HepG2 (cell line): ENCODE results near the gene RFC2. TPM values are rescaled to one million over a fixed set of nuclear protein-coding genes. Genes with fewer than 3 reads are reported as not detected.

Experiments used
- ATAC-seq: fragments of 200-7000 bp; cut with Tn5 transposase; 3 replicates; pipeline ENCODE4 v1.9.1; 2020; ENCODE audit warnings: mild to moderate bottlenecking, moderate library complexity
- BruUV-seq: library from RNA; stranded (reverse); fragments of 400-500 nt; replicated peaks from 2 replicates; lab custom pipeline; 2021; lab: Mats Ljungman, UMichigan
- CTCF ChIA-PET: fragments of 300-600 bp; formaldehyde crosslinking; extraction: SDS; loops from one replicate; lab custom pipeline; 2021; ENCODE audit warnings: low total read pairs, inconsistent platforms, low intra/inter-chr PET ratio; lab: Yijun Ruan, JAX
- POLR2A ChIA-PET: fragments of 350-600 bp; sonication (Branson Sonifier 250); formaldehyde crosslinking; loops from one replicate; lab custom pipeline; 2020; ENCODE audit warnings: antibody characterized with exemption, inconsistent platforms; lab: Yijun Ruan, JAX
- DNase-seq: peaks from one replicate; pipeline ENCODE4 v3.0.0-alpha.2; 2015; ENCODE audit warnings: low spot score
- FAIRE-seq: peaks from 3 replicates; lab custom pipeline; 2011; peaks lifted over from hg19 to GRCh38; lab: Jason Lieb, UNC
- H2AFZ ChIP-seq: one replicate; pipeline ENCODE4 v1.6.1; 2011; ENCODE audit warnings: low read length, inconsistent platforms
- H3K27ac ChIP-seq: fragments of 300-600 bp; 3 replicates; pipeline ENCODE4 v1.8.0; 2011; ENCODE audit warnings: mixed run types, mild to moderate bottlenecking, mixed read lengths, low read length, inconsistent platforms; ENCODE audit not compliant: insufficient read depth; ENCODE audit errors: extremely low read length
- H3K27me3 ChIP-seq, 2 experiments: fragments of 200-600 bp in 1 of 2; 2 replicates in 1 of 2; 3 replicates in 1 of 2; pipeline versions ENCODE4 v1.6.0 to v1.8.0; 2011; ENCODE audit warnings: low read length in 2 of 2, mild to moderate bottlenecking in 2 of 2, moderate library complexity in 2 of 2, inconsistent platforms in 1 of 2; ENCODE audit not compliant: insufficient read depth in 2 of 2, control insufficient read depth in 1 of 2
- H3K36me3 ChIP-seq, 2 experiments: fragments of 200-600 bp in 1 of 2; replicated peaks in 1 of 2; 2 replicates in 1 of 2; 3 replicates in 1 of 2; pipeline versions ENCODE4 v1.5.1 to v1.8.0; 2011; ENCODE audit warnings: low read length in 2 of 2, inconsistent platforms in 1 of 2; ENCODE audit not compliant: insufficient read depth in 2 of 2, control insufficient read depth in 1 of 2
- H3K4me1 ChIP-seq: 2 replicates; pipeline ENCODE4 v1.5.1; 2012; ENCODE audit warnings: low read length, inconsistent platforms; ENCODE audit not compliant: insufficient read depth
- H3K4me2 ChIP-seq: 2 replicates; pipeline ENCODE4 v1.6.0; 2011; ENCODE audit warnings: low read depth, low read length, inconsistent platforms
- H3K4me3 ChIP-seq, 3 experiments: fragments of 200-600 bp in 1 of 3; sonication (generic), shearing (Covaris generic) in 1 of 3; replicated peaks in 1 of 3; 2 replicates each; pipeline ENCODE4 v1.5.1; 2011 to 2016; ENCODE audit warnings: low read length in 3 of 3, inconsistent platforms in 2 of 3, low read depth in 2 of 3, mild to moderate bottlenecking in 2 of 3, control low read depth in 1 of 3, mixed read lengths in 1 of 3; ENCODE audit not compliant: insufficient read depth in 1 of 3
- H3K79me2 ChIP-seq: one replicate; pipeline ENCODE4 v1.6.1; 2011; ENCODE audit warnings: low read length, inconsistent platforms; ENCODE audit not compliant: insufficient read depth
- H3K9ac ChIP-seq: 2 replicates; pipeline ENCODE4 v1.6.0; 2011; ENCODE audit warnings: mild to moderate bottlenecking, low read depth, low read length, inconsistent platforms; ENCODE audit not compliant: insufficient read depth
- H3K9me3 ChIP-seq: 2 replicates; pipeline ENCODE4 v1.5.1; 2012; ENCODE audit warnings: mild to moderate bottlenecking, low read length
- H4K20me1 ChIP-seq: 2 replicates; pipeline ENCODE4 v1.6.0; 2011; ENCODE audit warnings: inconsistent platforms, mild to moderate bottlenecking, low read length, moderate library complexity; ENCODE audit not compliant: insufficient read depth
- HIVEP1 ChIP-seq: sonication (generic); formaldehyde crosslinking; IDR thresholded peaks from 2 replicates; pipeline ENCODE4 v1.4.0; 2020; ENCODE audit warnings: mild to moderate bottlenecking, missing genetic modification reagents
- HOXA3 ChIP-seq: sonication (generic); formaldehyde crosslinking; IDR thresholded peaks from 2 replicates; pipeline ENCODE4 v1.5.0; 2020; ENCODE audit warnings: missing genetic modification reagents
- ISL2 ChIP-seq: sonication (generic); formaldehyde crosslinking; IDR thresholded peaks from 2 replicates; pipeline ENCODE4 v1.5.0; 2020; ENCODE audit warnings: missing genetic modification reagents
- NKX3-1 ChIP-seq: sonication (generic); formaldehyde crosslinking; IDR thresholded peaks from 2 replicates; pipeline ENCODE4 v1.5.0; 2020; ENCODE audit warnings: missing genetic modification reagents
- TBX3 ChIP-seq: fragments of 450-650 bp; IDR thresholded peaks from 2 replicates; pipeline ENCODE4 v1.6.1; 2017; ENCODE audit warnings: antibody characterized with exemption, mild to moderate bottlenecking, inconsistent platforms, borderline replicate concordance
- ZNF121 ChIP-seq: sonication (generic); formaldehyde crosslinking; IDR thresholded peaks from 2 replicates; pipeline ENCODE4 v1.5.0; 2020; ENCODE audit warnings: mild to moderate bottlenecking, missing genetic modification reagents
- ZNF333 ChIP-seq: sonication (generic); formaldehyde crosslinking; IDR thresholded peaks from 2 replicates; pipeline ENCODE4 v1.4.0; 2020; ENCODE audit warnings: mild to moderate bottlenecking, missing genetic modification reagents, borderline replicate concordance
- ZNF703 ChIP-seq: sonication (generic); formaldehyde crosslinking; IDR thresholded peaks from 2 replicates; pipeline ENCODE4 v1.5.1; 2020; ENCODE audit warnings: missing genetic modification reagents, mild to moderate bottlenecking, moderate library complexity, borderline replicate concordance
- WGBS: methylation state at CpG from one replicate; pipeline ENCODE4 v1.1.6; 2017; ENCODE audit warnings: low lambda C conversion rate; 5-methylcytosine and 5-hydroxymethylcytosine counted together
- in situ Hi-C: cut with HindIII; loops from 2 replicates; pipeline ENCODE4 v1.10.0; 2017; ENCODE audit warnings: low pct_unique_long_range_greater_than_20kb; ENCODE audit not compliant: extremely low pct_ligation_motif_present
- intact Hi-C: fragments of 100-400 bp; cut with micrococcal nuclease; formaldehyde crosslinking; loops from one replicate; pipeline ENCODE4 v1.10.0; 2022; ENCODE audit not compliant: unreplicated experiment
- polyA plus RNA-seq, 8 experiments: library from polyadenylated mRNA; depleted of rRNA in 3 of 8; stranded (reverse) in 7 of 8; unstranded in 1 of 8; fragments of >200 nt; fragmentation: Illumina TruSeq in 4 of 8; extraction: Trizol in 4 of 8; gene quantifications; 2 replicates each; pipeline versions ENCODE4 v1.2.1 to v1.2.3, GENCODE V29; 2011 to 2016; ENCODE audit warnings: low read depth in 4 of 8, missing spikeins in 1 of 8, mixed read lengths in 1 of 8; ENCODE audit not compliant: insufficient read depth in 1 of 8
- total RNA-seq, 5 experiments: library from RNA; depleted of rRNA; stranded (reverse); fragments of >200 nt; fragmentation: Illumina TruSeq; extraction: Trizol; gene quantifications; 2 replicates each; pipeline ENCODE4 v1.2.3, GENCODE V29; 2016; ENCODE audit warnings: low read depth in 1 of 5
- TF ChIP-seq, protein P1 (sequence below): sonication (generic); formaldehyde crosslinking; IDR thresholded peaks from 2 replicates; pipeline ENCODE4 v1.4.0; 2020; ENCODE audit warnings: missing genetic modification reagents
- TF ChIP-seq, protein P2 (sequence below): sonication (generic); formaldehyde crosslinking; IDR thresholded peaks from 2 replicates; pipeline ENCODE4 v1.4.0; 2020; ENCODE audit warnings: missing genetic modification reagents, low read depth, mild to moderate bottlenecking, borderline replicate concordance
- TF ChIP-seq, protein P3 (sequence below): sonication (generic); formaldehyde crosslinking; IDR thresholded peaks from 2 replicates; pipeline ENCODE4 v1.4.0; 2020; ENCODE audit warnings: missing genetic modification reagents
- TF ChIP-seq, protein P4 (sequence below): IDR thresholded peaks from 2 replicates; pipeline ENCODE4 v1.6.1; 2016; ENCODE audit warnings: mild to moderate bottlenecking

RFC2 gene
- total and polyA plus RNA-seq, 2 of the 13 experiments (the other 11 are each of a cell fraction or from before 2014, with no cell fraction given): 14.6 to 43.5 TPM

DNA sequence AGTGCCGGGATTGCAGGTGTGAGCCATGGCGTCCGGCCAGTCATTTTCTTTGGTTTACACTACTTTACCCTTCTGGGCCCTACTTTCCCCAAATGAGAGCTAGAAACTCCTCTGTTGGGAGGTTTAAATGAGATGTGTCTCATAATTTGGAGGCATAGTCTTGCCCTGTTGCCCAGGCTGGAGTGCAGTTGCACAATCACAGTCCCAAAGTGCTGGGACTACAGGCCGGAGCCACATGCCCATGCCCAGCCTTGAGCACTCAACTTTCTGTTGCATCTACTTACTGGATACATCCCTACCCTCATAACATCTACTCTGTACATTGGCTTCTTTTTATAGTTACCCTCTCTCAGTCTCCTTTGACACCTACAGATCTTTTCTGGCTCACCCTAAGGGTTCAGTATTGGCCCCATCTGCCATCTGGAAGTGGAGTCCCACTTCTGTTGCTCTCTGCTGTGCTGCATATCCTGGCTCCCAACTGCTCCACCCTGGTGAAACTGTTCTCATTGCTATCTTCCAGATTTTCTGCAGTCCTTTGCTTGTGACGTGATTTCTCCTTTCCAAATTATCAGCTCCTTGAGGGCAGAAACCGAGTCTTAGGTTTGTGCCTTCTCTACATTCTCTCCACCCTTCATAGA, 71.6 kb downstream of the RFC2 start (continued):
- TF ChIP-seq, protein P1, sequence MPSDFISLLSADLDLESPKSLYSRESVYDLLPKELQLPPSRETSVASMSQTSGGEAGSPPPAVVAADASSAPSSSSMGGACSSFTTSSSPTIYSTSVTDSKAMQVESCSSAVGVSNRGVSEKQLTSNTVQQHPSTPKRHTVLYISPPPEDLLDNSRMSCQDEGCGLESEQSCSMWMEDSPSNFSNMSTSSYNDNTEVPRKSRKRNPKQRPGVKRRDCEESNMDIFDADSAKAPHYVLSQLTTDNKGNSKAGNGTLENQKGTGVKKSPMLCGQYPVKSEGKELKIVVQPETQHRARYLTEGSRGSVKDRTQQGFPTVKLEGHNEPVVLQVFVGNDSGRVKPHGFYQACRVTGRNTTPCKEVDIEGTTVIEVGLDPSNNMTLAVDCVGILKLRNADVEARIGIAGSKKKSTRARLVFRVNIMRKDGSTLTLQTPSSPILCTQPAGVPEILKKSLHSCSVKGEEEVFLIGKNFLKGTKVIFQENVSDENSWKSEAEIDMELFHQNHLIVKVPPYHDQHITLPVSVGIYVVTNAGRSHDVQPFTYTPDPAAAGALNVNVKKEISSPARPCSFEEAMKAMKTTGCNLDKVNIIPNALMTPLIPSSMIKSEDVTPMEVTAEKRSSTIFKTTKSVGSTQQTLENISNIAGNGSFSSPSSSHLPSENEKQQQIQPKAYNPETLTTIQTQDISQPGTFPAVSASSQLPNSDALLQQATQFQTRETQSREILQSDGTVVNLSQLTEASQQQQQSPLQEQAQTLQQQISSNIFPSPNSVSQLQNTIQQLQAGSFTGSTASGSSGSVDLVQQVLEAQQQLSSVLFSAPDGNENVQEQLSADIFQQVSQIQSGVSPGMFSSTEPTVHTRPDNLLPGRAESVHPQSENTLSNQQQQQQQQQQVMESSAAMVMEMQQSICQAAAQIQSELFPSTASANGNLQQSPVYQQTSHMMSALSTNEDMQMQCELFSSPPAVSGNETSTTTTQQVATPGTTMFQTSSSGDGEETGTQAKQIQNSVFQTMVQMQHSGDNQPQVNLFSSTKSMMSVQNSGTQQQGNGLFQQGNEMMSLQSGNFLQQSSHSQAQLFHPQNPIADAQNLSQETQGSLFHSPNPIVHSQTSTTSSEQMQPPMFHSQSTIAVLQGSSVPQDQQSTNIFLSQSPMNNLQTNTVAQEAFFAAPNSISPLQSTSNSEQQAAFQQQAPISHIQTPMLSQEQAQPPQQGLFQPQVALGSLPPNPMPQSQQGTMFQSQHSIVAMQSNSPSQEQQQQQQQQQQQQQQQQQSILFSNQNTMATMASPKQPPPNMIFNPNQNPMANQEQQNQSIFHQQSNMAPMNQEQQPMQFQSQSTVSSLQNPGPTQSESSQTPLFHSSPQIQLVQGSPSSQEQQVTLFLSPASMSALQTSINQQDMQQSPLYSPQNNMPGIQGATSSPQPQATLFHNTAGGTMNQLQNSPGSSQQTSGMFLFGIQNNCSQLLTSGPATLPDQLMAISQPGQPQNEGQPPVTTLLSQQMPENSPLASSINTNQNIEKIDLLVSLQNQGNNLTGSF (CRISPR knock-in tag): no peak
- no peak for TF ChIP-seq NKX3-1 (CRISPR knock-in tag)

DNA sequence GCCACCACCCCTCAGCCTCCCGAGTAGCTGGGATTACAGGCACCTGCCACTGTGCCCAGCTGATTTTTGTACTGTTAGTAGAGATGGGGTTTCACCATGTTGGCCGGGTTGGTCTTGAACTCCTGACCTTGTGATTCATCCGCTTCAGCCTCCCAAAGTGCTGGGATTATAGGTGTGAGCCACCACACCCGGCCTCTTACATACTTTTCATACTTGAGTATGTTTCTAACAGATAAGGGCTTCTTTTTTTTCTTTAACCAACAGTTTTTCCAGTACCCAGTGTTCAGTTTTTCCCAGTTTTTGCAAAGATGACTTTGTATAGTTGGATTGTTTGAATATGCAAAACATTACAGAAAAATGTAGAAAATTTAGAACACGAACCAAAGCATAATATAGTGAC, 72.4 kb downstream of the RFC2 start:
- H2AFZ ChIP-seq: no peak overlapping the region
- FAIRE-seq: no peak
- H3K27ac ChIP-seq: no peak overlapping the region
- 80% methylated on average over 5 of the region's 5 CpGs for WGBS
- peaks cover 55% of the 10 kb centered on the region for H3K4me1 ChIP-seq
- no peaks in the 10 kb centered on the region for H3K9me3 ChIP-seq
- no peak for ATAC-seq
- POLR2A ChIA-PET: no interaction called here
- in situ Hi-C loops: no loop called here
- H3K36me3 ChIP-seq: peaks cover 7 to 41% of the 10 kb centered on the region in 2 experiments; a peak in 4 of 5 replicates
- H3K79me2 ChIP-seq: peaks cover 100% of the 10 kb centered on the region
- intact Hi-C loops: no loop called here
- DNase-seq: no peak
- H4K20me1 ChIP-seq: peaks cover 100% of the 10 kb centered on the region
- BruUV-seq: no TSS peak
- no peak overlapping the region for H3K9ac ChIP-seq
- no peaks in the 10 kb centered on the region for H3K27me3 ChIP-seq
- CTCF ChIA-PET: no interaction called here
- H3K4me2 ChIP-seq: no peak overlapping the region
- H3K4me3 ChIP-seq: no peak overlapping the region
- TF ChIP-seq ISL2 (no peak), HOXA3 (no peak), ZNF121 (CRISPR knock-in tag) (no peak), ZNF333 (CRISPR knock-in tag) (no peak), ZNF703 (CRISPR knock-in tag) (no peak), TBX3 (no peak), HIVEP1 (no peak)
- TF ChIP-seq, protein P2, sequence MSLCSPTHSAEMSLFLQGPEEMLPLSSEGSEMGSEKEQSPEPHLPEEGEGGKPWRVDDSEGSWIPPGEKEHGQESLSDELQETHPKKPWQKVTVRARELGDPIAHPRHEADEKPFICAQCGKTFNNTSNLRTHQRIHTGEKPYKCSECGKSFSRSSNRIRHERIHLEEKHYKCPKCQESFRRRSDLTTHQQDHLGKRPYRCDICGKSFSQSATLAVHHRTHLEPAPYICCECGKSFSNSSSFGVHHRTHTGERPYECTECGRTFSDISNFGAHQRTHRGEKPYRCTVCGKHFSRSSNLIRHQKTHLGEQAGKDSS: no peak
- TF ChIP-seq, protein P3, sequence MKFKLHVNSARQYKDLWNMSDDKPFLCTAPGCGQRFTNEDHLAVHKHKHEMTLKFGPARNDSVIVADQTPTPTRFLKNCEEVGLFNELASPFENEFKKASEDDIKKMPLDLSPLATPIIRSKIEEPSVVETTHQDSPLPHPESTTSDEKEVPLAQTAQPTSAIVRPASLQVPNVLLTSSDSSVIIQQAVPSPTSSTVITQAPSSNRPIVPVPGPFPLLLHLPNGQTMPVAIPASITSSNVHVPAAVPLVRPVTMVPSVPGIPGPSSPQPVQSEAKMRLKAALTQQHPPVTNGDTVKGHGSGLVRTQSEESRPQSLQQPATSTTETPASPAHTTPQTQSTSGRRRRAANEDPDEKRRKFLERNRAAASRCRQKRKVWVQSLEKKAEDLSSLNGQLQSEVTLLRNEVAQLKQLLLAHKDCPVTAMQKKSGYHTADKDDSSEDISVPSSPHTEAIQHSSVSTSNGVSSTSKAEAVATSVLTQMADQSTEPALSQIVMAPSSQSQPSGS: no peak
- TF ChIP-seq, protein P4, sequence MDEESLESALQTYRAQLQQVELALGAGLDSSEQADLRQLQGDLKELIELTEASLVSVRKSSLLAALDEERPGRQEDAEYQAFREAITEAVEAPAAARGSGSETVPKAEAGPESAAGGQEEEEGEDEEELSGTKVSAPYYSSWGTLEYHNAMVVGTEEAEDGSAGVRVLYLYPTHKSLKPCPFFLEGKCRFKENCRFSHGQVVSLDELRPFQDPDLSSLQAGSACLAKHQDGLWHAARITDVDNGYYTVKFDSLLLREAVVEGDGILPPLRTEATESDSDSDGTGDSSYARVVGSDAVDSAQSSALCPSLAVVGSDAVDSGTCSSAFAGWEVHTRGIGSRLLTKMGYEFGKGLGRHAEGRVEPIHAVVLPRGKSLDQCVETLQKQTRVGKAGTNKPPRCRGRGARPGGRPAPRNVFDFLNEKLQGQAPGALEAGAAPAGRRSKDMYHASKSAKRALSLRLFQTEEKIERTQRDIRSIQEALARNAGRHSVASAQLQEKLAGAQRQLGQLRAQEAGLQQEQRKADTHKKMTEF (CRISPR knock-in tag): no peak
